ENCODE results near the gene ANTKMT.

DNA sequence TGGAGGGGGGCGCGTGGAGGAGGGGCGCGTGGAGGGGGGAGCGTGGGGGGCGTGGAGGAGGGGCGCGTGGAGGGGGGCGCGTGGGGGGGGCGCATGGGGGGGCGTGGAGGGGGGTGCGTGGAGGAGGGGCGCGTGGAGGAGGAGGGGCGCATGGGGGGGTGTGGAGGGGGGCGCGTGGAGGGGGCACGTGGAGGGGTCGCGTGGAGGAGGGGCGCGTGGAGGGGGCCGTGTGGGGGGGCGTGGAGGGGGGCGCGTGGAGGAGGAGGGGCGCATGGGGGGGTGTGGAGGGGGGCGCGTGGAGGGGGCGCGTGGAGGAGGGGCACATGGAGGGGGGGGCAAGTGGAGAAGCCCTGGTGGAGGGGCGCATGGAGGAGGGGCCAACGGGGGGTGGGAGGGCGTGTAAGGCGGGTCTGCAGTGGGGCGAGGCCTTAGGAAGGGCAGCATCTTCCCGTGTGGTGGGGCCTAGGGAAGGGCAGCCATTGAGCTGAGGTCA, 46.8 kb downstream of the ANTKMT start:
- TF ChIP-seq CTCF (IDR thresholded peaks at IDR 0.05; ENCODE audit: poor library complexity, severe bottlenecking), result no peak
- no peak for TF ChIP-seq EZH2 (IDR thresholded peaks at IDR 0.05; ENCODE audit: borderline replicate concordance, insufficient read depth, low read length, poor library complexity, severe bottlenecking)
- no peak for TF ChIP-seq POLR2AphosphoS5 (IDR thresholded peaks at IDR 0.05)
